Measurements from ENCODE around the gene CHGA. TPM values are rescaled to one million over a fixed set of nuclear protein-coding genes. Genes with fewer than 3 reads are reported as not detected.

CHGA gene
- total and polyA plus RNA-seq, 10 of the 15 experiments (the other 5 are each of a cell fraction or from before 2014, with no cell fraction given) = 0.11 to 0.23 TPM; not detected in 8

GRCh38 chr14:92978229-92979021 lies 55.5 kb downstream of the CHGA start:
- in situ Hi-C loops (cut with MboI) = no loop called here

More at GRCh38 chr14:92978229-92979021, 55.5 kb downstream of the CHGA start:
- FAIRE-seq (no peak), ATAC-seq (no peak), DNase-seq (ENCODE audit: low read depth, low spot score) (no peak)
- Histone ChIP-seq H3K27ac (ENCODE audit: control insufficient read depth, insufficient read depth) (no peak overlapping the region), H4K20me1 (ENCODE audit: control insufficient read depth, insufficient read depth) (no peaks in the 10 kb centered on the region), H2AFZ (ENCODE audit: control insufficient read depth, low read depth, low read length) (no peak overlapping the region), H3K36me3 (ENCODE audit: control insufficient read depth in 2 of 2, insufficient read depth in 2 of 2, low read length in 1 of 2) (peaks cover 2 to 27% of the 10 kb centered on the region in 2 experiments), H3K9ac (ENCODE audit: control insufficient read depth, insufficient read depth, low read length) (no peak overlapping the region), H3K79me2 (ENCODE audit: control insufficient read depth, insufficient read depth, low read length) (no peaks in the 10 kb centered on the region), H3K4me1 (ENCODE audit: control insufficient read depth, insufficient read depth, low read length) (no peaks in the 10 kb centered on the region), H3K9me3 (replicated peaks; ENCODE audit: control insufficient read depth, insufficient read depth, low read length) (peaks cover 46% of the 10 kb centered on the region), H3K4me2 (ENCODE audit: control insufficient read depth, insufficient read depth) (no peak overlapping the region), H3K27me3 (replicated peaks in 1 of 2; ENCODE audit: control insufficient read depth in 2 of 2, insufficient read depth in 2 of 2, low read length in 1 of 2) (no peaks in the 10 kb centered on the region), H3K4me3 (no peak overlapping the region)
- ChIA-PET POLR2A (no interaction called here), RAD21 (ENCODE audit: unreplicated experiment) (no interaction called here), SMC1A (ENCODE audit: uncharacterized antibody, unreplicated experiment) (no interaction called here), CTCF (no interaction called here)
- TF ChIP-seq BCLAF1 (IDR thresholded peaks at IDR 0.05) (no peak), CREM (IDR thresholded peaks at IDR 0.05; ENCODE audit: low read depth) (no peak), ZNF207 (IDR thresholded peaks at IDR 0.05; ENCODE audit: borderline replicate concordance) (no peak), NR2C1 (IDR thresholded peaks at IDR 0.05) (no peak), SRF (IDR thresholded peaks at IDR 0.05; ENCODE audit: low read depth in 2 of 2, low read length in 2 of 2) (no peak), NRF1 (conservative IDR thresholded peaks at IDR 0.05; ENCODE audit: low read depth, low read length) (no peak), CBX5 (IDR thresholded peaks at IDR 0.05; ENCODE audit: low read depth) (peak; percentile 86; the same call in 1 of the 2 replicates), MEF2B (IDR thresholded peaks at IDR 0.05; ENCODE audit: partially characterized antibody, poor library complexity, severe bottlenecking) (no peak), BCL3 (IDR thresholded peaks at IDR 0.05; ENCODE audit: borderline replicate concordance, insufficient read depth, low read depth, low read length, poor library complexity, severe bottlenecking) (no peak)
- intact Hi-C loops (cut with micrococcal nuclease; ENCODE audit: unreplicated experiment) = no loop called here
- WGBS (ENCODE audit: insufficient coverage, insufficient replicate concordance, low lambda C conversion rate, missing lambda C conversion rate) = 57% methylated on average over 4 of the region's 4 CpGs
- BruUV-seq (replicated peaks) = no TSS peak

All from GM12878 (cell line).